ENCODE results near the gene RANBP9.

The RANBP9 gene

DNA sequence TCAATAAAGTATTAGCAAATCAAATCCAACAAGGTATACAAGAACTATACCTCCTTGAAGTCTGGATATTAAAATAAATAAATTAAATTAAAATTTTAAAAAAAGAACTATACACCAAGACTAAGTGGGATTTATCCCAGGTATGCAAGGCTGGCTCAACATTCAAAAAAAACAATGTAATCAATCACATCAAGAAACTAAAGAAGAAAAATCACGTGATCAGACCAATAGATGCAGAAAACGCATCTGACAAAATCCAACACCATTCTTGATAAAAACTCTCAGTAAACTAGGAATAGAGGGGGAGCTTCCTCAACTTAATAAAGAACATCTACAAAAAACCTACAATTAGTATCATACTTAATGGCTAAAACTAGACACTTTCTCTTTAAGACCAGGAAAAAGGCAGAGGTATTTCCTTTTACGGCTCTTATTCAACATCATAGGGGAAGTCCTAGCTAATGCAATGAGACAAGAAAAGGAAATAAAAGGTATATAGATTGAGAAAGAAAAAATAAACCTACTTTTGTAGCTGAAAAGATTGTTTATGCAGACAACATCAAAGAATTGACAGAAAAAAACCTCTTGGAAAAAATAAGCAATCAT is 35.0 kb downstream of the RANBP9 start:
- DNase-seq = no peak

DNA sequence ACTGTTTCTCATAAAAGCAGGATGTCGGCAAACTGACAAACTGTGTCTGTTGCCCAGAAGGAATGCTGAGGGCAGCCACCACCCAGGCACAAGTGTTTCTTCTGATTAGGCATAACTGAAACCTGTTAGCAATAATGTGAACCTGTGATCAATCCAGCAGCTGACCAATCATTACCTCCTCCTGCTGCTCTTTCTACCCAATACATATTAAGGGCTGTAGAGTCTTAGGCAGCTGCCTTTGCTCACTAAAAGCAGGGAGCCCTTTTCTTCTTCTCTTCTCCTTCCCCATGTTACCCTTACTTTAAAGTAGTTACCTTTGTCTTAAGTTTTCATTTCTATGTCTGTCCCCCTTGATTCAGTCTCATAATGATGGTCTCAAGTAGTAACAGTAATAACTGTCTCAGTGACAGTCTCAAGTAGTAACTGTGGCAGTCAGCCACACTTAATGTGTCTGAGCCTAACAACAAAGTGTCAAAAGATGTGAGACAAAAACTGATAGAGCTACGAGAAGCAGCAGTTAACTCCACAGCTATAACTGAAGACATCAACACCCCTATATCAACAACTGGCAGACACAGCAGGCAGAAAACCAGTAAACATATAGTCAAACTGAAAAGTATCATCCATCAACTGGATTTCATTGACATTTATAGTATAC is 37.0 kb downstream of the RANBP9 start:
- no peak for DNase-seq

DNA sequence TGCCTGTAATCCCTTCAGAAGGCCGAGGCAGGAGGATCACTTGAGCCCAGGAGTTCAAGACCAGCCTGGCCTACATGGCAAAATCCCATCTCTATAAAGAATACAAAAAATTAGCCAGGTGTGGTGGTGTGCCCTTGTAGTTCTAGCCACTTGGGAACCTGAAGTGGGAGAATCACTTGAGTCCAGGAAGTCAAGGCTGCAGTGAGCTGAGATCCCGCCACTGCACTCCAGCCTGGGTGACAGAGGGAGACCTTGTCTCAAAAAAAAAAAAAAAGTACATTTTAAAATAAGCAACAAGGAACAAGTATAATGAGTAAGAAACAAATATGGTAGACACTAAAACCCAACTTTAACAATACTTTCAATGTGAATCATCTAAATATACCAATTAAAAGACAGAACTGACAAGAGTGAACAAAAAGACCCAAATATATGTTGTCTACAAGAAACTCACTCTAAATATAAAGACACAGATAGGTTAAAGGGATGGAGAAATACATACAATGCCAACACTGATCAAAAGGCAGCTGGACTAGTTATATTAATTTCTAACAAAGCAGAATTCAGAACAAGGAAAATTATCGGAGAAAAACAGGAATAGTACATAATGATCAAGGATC is 37.7 kb downstream of the RANBP9 start:
- DNase-seq = no peak

DNA sequence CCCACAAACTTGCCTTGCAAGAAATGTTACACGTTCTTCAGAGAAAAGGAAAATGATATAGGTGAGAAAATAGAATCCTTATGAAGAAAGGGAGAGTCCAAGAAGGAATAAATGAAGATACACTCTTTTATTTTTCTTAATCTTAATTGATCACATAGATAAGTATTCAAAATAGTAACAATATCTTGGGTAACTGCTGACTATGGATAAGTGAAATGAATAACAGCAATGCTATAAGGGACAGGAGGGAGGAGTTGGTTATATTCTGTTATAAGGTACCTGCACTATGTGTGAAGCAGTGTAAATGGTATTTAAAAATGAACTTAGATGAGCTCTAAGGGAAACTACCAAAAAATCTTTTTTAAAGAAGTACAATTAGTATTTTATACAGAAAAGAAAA is 38.3 kb downstream of the RANBP9 start:
- no peak for DNase-seq

DNA sequence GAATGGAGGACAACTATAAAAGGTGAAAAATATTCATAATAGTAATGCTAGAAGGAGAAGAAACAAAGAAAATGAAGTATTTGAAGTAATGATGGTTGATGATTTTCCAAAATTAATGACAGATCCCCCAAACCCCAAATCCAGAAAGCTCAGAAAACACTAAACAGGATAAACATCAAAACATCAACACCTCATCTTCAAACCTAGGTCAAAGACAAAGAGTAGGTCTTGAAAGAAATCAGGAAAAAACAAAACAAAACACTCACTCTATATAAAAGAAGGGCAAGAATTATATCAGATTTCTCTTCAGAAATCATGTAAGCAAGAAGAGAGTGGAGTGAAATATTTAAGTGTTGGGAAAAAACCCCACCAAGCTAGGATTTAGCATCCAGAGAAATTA is 38.7 kb downstream of the RANBP9 start:
- no peak for DNase-seq

DNA sequence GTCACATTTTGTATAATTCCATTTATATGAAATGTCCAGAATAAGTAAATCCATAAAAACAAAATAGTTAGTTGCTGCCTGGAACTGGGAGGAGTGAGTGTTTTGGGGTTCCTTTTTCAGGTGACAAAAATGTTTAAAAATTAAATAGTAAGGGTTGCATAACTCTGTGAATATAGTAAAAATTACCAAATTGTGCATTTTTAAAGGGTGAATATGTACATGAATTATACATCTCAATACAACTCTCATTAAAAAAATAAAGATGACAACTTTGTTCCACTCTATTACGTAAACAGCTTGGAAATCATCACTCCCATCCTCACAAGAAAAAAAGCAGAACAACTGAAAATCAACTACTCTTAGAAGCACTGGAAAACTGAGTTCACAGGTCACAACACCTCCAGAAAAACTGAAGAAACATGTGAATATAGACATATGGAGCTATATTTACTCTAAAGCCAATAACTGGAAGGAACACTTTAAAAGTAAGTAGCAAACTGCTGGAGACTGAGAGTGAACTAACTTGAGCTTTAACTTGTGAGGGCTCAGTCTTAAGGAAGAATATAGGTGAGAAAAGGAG is 40.0 kb downstream of the RANBP9 start:
- DNase-seq = no peak

DNA sequence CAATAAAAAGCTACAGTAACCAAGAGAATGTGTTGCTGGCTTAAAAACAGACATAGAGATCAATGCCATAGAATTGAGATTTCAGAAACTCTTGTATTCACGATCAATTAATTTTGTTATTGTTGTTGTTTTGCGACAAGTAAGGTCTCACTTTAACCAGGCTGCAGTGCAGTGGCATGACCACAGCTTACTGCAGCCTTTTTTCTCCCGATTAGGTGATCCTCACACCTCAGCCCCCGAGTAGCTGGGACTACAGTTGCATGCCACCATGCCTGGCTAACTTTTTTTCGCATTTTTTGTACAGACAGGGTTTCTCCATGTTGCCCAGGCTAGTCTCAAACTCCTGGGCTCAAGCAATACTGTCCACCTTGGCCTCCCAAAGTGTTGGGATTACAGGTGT is 42.2 kb downstream of the RANBP9 start:
- no peak for DNase-seq

DNA sequence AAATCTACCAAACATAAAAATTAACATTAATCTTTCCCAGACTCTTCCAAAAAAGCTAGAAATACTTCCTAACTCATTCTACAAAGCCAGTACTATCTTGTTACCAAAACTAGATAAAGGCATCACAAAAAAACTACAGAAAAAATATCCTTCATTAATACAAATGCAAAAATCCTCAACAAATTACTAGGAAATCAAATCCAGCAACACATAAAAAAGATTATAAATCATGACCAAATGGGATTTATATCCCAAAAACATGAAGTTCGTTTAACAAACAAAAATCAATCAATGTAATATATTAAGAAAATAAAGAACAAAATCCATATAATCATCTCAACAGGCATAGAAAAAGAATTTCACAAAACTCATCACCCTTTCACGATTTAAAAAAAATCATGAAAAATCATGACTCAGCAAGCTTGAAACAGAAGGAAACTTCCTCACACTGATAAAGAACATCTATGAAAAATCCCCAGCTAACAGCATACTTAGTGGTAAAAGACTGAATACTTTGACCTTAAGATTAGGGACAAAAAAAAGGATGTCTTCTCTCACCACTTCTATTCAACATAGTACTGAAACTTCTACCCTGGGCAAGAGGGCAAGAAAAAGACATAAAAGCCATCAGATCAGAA is 43.2 kb downstream of the RANBP9 start:
- DNase-seq = no peak

DNA sequence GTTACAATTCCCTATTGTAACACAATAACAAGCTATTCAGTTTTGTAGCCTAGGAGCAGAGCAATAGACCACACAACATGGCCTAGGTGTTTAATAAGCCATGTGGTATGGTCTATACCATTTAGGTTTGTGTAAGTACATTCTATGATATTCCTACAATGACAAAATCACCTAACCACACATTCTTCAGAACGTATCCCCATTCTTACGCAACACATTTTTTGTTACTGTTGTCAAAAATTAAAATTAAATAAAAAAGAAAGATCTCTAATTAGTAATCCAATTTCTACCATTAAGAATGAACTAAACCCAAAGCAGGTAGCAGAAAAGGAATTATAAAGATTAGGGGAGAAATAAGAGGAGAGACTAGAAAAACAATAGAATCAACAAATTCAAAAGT is 44.0 kb downstream of the RANBP9 start:
- DNase-seq = no peak

DNA sequence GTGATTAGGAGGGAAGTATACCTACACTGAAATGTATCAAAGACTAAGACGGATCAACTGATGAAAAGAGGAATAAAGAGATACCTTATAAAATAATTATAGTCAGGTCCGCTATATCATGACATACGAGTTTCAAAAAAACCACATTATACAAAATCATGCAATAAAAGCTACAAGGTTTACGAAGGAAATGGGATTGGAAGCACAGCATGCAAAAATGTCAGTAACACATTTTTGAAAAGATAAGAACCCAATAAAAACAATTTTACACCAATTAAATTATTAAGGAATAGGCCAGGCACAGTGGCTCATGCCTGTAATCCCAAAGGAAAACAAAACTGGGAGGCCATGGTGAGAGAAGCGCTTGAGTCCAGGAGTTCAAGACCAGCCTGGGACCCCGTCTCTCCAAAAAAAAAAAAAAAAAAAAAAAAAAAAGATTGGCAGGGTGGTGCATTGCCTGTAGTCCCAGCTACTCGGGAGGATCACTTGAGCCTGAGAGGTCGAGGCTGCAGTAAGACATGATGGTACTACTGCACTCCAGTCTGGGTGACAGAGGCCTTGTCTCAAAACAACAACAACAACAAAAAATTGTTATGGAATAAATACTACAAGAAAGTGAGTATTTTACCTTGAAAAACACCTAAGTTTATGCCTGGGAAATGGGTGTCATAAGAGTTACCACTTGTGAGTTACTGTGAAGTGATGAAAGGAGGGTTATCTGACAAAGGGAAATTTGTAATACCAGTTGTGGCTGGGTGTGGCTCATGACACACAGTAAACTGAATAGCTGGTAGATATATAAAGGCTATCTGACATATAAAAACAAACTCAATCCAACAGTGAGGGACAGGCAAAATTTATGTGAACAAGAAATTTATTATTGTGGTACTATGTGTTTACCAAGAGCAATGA is 45.2 kb downstream of the RANBP9 start:
- DNase-seq = no peak

DNA sequence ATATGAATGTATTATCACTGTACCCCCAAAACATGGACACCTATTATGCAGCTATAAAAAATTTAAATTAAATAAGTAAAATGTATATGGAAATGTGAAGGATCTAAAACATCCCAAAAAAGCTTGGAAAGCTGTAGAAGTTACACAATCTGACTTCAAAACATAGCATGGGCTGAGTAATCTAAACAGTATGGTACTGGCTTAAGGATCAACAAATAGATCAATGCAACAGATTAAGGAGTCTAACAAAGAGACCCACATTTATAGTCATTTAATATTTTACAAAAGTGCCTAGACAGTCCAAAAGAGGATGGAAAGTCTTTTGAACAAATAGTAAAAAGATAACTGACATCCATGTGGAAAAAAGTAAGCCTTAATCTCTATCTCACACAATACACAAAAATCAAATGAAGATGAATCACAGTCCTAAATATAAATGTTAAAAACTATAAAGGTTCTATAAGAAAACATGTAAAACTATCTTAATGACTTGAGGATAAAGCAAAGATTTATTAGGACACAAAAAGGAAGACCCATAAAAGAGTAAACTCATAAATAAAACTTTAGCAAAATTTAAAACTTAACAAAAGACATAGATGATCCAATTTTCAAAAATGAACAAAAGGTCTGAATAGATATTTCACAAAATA is 46.8 kb downstream of the RANBP9 start:
- DNase-seq = no peak

DNA sequence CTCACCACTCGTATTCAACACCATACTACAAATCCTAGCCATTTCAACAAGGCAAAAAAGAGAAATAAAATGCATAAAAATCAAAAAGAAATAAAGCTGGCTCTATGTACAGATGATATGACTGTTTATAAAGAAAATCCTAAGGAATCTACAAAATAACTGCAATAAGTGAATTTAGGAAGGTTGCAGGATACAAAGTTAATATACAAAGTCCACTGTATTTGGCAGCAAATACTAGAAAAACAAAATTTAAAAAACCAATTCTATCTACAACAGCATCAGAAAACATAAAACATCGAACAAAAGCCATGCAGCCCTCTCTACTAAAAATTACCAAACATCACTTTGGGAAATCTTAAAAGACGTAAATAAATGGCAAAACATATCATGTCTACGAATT is 47.6 kb downstream of the RANBP9 start:
- DNase-seq = no peak

DNA sequence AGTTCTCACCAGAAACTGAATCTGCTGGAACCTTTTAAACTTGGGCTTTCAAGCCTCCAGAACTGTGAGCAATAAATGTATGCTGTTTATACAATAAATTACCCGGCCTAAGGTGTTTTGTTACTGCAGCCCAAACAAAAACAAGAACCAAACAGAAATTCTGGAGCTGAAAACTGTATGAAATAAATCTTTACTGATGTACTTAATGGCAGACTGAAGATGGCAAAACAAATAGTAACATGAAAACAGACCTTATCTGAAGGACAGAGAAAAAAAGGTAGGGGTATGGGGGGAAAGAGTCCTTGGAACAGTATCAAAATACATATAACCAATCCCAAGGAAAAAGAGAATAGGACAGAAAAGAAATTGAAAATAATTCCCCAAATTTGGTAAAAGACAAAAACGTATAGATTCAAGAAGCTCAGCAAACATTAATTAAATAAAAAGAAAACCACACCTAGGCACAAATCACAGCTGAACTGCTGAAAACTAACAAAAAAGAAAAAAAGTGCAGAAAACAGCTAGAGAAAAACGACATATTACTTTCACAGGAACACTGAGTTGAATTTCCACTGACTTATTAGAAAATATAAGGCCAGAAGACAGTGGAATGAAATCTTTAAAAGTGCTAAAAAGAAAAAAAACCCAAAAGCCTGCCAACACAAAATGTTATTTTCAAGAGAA is 48.8 kb downstream of the RANBP9 start:
- DNase-seq = no peak

DNA sequence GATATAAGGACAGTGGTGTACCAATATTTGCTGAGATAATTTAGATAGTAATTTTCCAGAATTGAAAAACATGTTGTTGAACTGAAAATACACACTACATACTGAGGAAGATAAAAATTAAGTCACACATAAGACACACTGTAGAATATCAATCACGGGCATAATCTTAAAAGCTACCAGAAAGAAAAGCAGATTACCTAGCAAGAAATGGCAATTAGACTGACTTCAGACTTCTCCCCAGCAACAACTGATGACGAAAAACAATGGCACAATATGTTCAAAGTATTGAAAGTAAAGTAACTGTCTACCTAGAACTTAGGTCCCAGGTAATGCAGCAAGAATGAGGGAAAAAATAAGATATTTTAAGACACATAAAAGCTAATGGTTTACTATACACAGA is 50.0 kb downstream of the RANBP9 start:
- DNase-seq = no peak

DNA sequence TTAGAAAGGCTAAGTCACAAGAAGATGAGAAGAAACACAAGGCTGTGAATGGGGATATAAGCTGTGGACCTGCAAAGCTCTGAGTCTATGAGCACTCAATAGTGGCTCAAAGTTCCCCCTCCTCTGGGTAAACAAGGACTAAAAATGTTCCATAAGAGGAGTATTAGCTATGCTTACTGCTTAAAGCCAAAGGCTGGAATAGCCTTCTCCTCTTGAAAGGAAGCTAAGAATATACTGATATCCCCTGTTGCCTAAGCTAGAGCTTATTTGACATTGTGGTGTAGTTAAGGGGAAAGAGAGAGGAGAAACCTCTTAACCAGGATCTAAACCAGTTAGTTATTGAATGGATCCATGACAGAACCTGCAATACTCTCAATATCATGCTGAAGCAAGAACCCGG is 50.7 kb downstream of the RANBP9 start:
- DNase-seq = no peak

DNA sequence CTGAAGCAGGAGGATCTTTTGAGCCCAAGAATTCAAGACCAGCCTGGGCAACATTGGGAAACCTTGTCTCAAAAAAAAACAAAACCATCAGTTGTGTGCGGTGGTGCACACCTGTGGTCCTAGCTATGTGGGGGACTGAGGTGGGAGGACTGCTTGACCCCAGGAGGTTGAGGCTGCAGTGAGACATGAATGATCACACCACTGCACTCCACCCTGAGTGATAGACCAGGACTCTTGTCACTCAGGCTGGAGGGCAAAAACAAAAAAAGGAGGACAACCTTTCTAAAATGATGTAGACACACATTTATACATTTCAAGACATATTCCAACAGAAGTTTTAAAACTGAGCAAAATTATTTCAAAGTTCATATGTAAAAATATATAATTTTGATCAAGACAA is 51.4 kb downstream of the RANBP9 start:
- DNase-seq = no peak

DNA sequence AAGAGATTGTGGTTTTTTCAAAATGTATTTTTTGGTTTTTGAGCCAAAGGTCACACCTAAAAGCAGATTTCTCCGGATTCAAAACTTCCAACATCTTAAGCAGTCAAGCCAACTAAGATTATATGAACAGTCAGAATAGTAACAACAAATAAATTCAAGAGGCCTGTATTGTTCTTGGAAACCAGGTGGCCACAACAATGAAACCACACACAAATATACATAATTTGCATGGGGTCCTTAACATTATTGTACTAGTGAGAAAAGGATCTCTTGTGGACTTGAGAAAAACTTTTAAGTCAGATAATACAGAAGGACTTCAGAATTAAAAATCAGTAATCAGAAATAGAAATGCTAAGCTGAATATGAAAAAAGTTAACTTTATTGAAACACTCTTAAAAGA is 55.9 kb downstream of the RANBP9 start:
- DNase-seq = no peak

DNA sequence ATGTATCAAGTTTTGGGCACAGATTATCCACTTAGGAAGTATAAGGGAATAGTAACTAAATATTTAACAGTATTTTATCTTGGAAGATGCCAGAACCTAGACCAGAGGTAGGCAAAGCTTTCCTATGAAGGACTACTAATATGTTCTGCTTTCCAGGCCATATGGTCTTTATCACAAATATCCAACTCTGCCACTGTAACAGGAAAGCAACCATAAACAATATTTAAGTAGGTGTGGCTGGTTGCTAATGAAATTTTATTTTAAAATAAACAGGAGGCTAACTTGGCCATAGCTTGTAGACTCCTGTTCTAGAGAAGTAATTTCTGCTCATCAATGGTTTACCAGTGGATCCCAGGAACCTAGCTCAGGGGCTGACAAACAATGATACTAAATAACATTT is 57.1 kb downstream of the RANBP9 start:
- no peak for DNase-seq

DNA sequence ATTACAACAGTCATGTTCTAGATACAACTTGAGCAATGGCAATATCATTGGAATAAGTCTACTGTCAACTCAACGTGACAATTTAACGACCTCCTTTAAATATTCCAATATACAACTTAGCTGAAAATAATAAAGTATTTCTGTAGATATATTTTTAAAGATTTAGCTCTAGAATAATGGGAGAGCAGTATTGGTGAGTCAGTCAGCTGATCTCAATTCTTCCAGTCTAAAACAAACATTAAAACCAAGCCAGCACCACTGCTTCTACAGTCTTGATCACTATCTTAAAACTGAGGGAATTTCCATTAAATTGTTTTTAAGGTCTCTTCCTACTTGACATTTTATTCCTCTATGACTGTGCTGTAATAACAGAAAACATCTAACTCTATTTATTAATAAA is 58.3 kb downstream of the RANBP9 start:
- no peak for DNase-seq

DNA sequence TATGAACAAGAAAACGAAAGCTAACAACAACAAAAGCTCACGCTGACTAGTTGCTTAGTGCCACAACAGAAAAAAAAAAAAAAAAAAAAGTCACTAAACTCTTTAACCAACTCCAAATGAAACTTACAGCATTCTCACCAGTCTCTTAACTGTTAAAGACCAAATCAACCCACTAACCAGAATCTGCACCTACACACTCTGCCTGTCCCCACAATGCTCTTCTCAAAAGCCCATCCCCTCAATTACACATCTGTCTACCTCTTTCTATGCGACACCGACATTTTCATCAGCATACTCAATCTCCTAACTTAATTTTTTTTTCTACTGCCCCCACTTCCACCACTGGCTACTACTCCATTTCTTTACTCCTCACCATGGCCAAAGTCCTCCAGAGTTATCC is 62.2 kb downstream of the RANBP9 start:
- DNase-seq = no peak

DNA sequence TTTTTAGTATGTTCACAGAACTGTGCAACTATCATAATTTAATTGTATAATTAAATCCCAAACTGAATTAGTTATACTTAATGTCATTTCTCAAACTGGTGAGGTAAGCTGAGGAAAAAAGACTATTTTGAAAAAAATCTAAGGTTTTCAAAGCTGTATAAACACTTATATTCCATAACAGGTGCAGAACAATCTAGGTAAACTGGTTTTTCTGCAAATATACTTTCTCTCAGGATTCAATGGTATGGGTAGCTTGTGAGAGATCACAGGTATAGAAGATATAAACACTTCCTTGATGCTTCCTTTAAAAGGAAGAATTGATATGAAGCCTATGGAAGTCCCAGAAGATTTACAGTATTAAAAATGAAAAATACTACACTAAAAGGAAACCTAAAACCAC is 62.8 kb downstream of the RANBP9 start:
- DNase-seq = no peak

DNA sequence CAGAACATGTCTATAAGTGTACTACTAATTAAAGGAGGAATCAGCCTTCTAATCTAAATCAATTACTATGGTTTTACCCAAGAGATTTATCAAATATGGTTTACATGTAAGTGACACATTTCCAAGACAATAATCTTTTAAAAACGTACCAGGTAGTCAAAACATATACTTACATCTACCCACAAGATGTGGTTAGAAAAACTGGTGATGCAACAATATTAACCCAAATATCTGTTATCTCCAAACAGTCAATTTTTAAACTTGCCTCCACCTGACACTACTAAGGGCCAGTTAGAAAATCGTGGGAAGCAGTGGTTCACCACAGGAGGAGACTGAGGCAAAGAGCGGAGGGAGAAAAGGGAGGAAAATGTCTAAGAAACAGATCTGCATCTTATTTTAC is 68.5 kb downstream of the RANBP9 start:
- no peak for DNase-seq
